CD4-positive, alpha-beta memory T cell (primary cell): ENCODE results near the gene GRHL3. TPM values are rescaled to one million over a fixed set of nuclear protein-coding genes. Genes with fewer than 3 reads are reported as not detected.
A peak's percentile ranks its signal among the peaks of the same experiment; 100 is the strongest.

Experiments used
- CTCF ChIA-PET: fragments of 350-600 bp; sonication (Branson Sonifier 250); formaldehyde crosslinking; loops from one replicate; lab custom pipeline; 2021; ENCODE audit warnings: inconsistent platforms; ENCODE audit not compliant: partially characterized antibody; lab: Charles Lee
- POLR2A ChIA-PET: fragments of 350-600 bp; sonication (Branson Sonifier 250); formaldehyde crosslinking; loops from one replicate; lab custom pipeline; 2021; ENCODE audit not compliant: partially characterized antibody; lab: Charles Lee
- DNase-seq, 5 donors: peaks; one replicate each; pipeline versions ENCODE4 v3.0.0 to v3.0.0-alpha.2; 2020 to 2022; ENCODE audit warnings: mixed read lengths in 1 of 5
- H3K27ac ChIP-seq: one replicate; pipeline ENCODE4 v1.7.0; 2013; ENCODE audit warnings: low read depth, low read length
- H3K27me3 ChIP-seq: 2 replicates; pipeline ENCODE4 v1.7.0; 2013; ENCODE audit warnings: mild to moderate bottlenecking, low read length, moderate library complexity; ENCODE audit not compliant: insufficient read depth
- H3K36me3 ChIP-seq: 2 replicates; pipeline ENCODE4 v1.7.0; 2013; ENCODE audit warnings: mild to moderate bottlenecking, low read length, moderate library complexity; ENCODE audit not compliant: insufficient read depth
- H3K4me1 ChIP-seq: 2 replicates; pipeline ENCODE4 v1.7.0; 2013; ENCODE audit warnings: mild to moderate bottlenecking, low read length, moderate library complexity; ENCODE audit not compliant: insufficient read depth
- H3K4me3 ChIP-seq, 2 donors: one replicate each; pipeline ENCODE4 v1.7.0; 2013; ENCODE audit warnings: low read length in 2 of 2, mild to moderate bottlenecking in 1 of 2
- H3K9me3 ChIP-seq, 2 donors: one replicate each; pipeline ENCODE4 v1.7.0; 2013; ENCODE audit warnings: low read length in 2 of 2, control low read depth in 1 of 2; ENCODE audit not compliant: control insufficient read depth in 1 of 2
- H3K27ac Mint-ChIP-seq, 7 donors: one replicate each; pipeline ENCODE4 v1.8.0; 2020 to 2021; ENCODE audit warnings: mixed read lengths in 7 of 7, mild to moderate bottlenecking in 6 of 7, inconsistent platforms in 3 of 7, moderate library complexity in 3 of 7
- H3K27me3 Mint-ChIP-seq, 2 donors: one replicate each; pipeline ENCODE4 v1.8.0; 2020 to 2021; ENCODE audit warnings: mixed read lengths in 2 of 2
- H3K36me3 Mint-ChIP-seq, 2 donors: one replicate each; pipeline ENCODE4 v1.8.0; 2020 to 2021; ENCODE audit warnings: mixed read lengths in 2 of 2, inconsistent platforms in 1 of 2, mild to moderate bottlenecking in 1 of 2
- H3K4me1 Mint-ChIP-seq, 4 donors: one replicate each; pipeline ENCODE4 v1.8.0; 2020 to 2021; ENCODE audit warnings: mixed read lengths in 4 of 4, mild to moderate bottlenecking in 1 of 4
- H3K4me3 Mint-ChIP-seq, 8 donors: one replicate each; pipeline ENCODE4 v1.8.0; 2020 to 2021; ENCODE audit warnings: mixed read lengths in 8 of 8, mild to moderate bottlenecking in 7 of 8, moderate library complexity in 6 of 8, inconsistent platforms in 3 of 8
- H3K9me3 Mint-ChIP-seq, 8 donors: one replicate each; pipeline ENCODE4 v1.8.0; 2020 to 2021; ENCODE audit warnings: mixed read lengths in 8 of 8, mild to moderate bottlenecking in 5 of 8, inconsistent platforms in 3 of 8, moderate library complexity in 1 of 8
- intact Hi-C: fragments of 100-400 bp; cut with micrococcal nuclease; formaldehyde crosslinking; loops from one replicate; pipeline ENCODE4 v1.15.1; 2023
- polyA plus RNA-seq, 2 donors: library from polyadenylated mRNA; unstranded; fragments of 300-500 nt; fragmentation: Illumina TruSeq; gene quantifications; one replicate each; pipeline ENCODE4 v1.2.3, GENCODE V29; 2021
- total RNA-seq, 2 experiments: library from RNA; stranded (reverse); gene quantifications; one replicate each; pipeline ENCODE4 v1.2.3, GENCODE V29; 2021

GRHL3 gene
- total and polyA plus RNA-seq, 4 experiments from 2014 or later: not detected

DNA sequence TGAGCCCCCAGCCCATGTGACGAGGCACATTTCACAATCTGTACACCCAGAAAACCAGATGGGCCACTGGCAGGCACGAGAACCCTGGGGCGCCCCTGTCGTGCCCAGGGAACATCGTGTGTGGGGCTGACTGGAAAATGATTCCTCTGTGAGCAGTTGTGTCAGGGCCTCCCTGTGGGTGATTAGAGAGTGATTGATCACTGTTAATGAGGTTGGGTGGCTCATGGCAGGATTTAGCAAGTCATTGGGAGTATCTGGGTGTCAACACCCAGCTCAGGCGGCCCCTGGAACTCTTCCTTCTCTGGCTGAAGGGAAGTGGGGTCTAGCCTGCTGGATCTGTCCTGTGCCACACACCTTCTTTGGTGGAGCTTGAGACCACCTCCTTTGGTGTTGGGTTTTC is 5.7 kb downstream of the GRHL3 start:
- Mint-ChIP-seq H3K27me3 (peaks cover 8% of the 10 kb centered on the region in 2 donors), H3K36me3 (no peaks in the 10 kb centered on the region), H3K27ac (peak overlapping the region in 3 of 7 donors; percentile 23 to 68 (median 37)), H3K4me3 (peak overlapping the region in 1 of 8 donors; percentile 22), H3K9me3 (no peaks in the 10 kb centered on the region), H3K4me1 (peaks cover 23 to 38% (median 25%) of the 10 kb centered on the region in 4 donors)
- Histone ChIP-seq H3K4me1 (peaks cover 29% of the 10 kb centered on the region), H3K36me3 (no peaks in the 10 kb centered on the region), H3K27me3 (no peaks in the 10 kb centered on the region), H3K9me3 (no peaks in the 10 kb centered on the region), H3K27ac (no peak overlapping the region), H3K4me3 (no peak overlapping the region)
- POLR2A ChIA-PET: no interaction called here
- intact Hi-C loops: loop anchor here (5.0 to 10.0 kb wide), 2 partner anchors 67 to 120 kb away; no protein-coding TSS in a partner anchor
- CTCF ChIA-PET: interaction anchor here (0.7 to 1.1 kb wide), 2 partner anchors 40 to 259 kb away, joined by 3 read pairs; no protein-coding TSS in a partner anchor
- no peak for DNase-seq

GRCh38 chr1:24325587-24326449 is 6.7 kb downstream of the GRHL3 start:
- POLR2A ChIA-PET: no interaction called here
- H3K4me3 Mint-ChIP-seq: no peak overlapping the region
- peaks cover 20% of the 10 kb centered on the region for H3K4me1 ChIP-seq
- no peak overlapping the region for H3K27ac ChIP-seq
- no peak overlapping the region for H3K27ac Mint-ChIP-seq
- CTCF ChIA-PET: no interaction called here
- no peaks in the 10 kb centered on the region for H3K36me3 Mint-ChIP-seq
- no peaks in the 10 kb centered on the region for H3K9me3 ChIP-seq
- intact Hi-C loops: loop anchor here (10.0 kb wide), 1 partner anchor 121 kb away; no protein-coding TSS in a partner anchor
- peaks cover 13 to 29% (median 16%) of the 10 kb centered on the region in 4 donors for H3K4me1 Mint-ChIP-seq
- H3K9me3 Mint-ChIP-seq: no peaks in the 10 kb centered on the region
- no peaks in the 10 kb centered on the region for H3K36me3 ChIP-seq
- H3K27me3 Mint-ChIP-seq: peaks cover under 1 to 5% of the 10 kb centered on the region in 2 donors
- no peak overlapping the region for H3K4me3 ChIP-seq
- no peak for DNase-seq
- no peaks in the 10 kb centered on the region for H3K27me3 ChIP-seq

GRCh38 chr1:24327486-24327885 is 8.3 kb downstream of the GRHL3 start:
- Histone ChIP-seq H3K27me3 (no peaks in the 10 kb centered on the region), H3K27ac (no peak overlapping the region), H3K9me3 (no peaks in the 10 kb centered on the region), H3K4me1 (peaks cover 10% of the 10 kb centered on the region), H3K36me3 (no peaks in the 10 kb centered on the region), H3K4me3 (no peak overlapping the region)
- ChIA-PET CTCF (no interaction called here), POLR2A (no interaction called here)
- DNase-seq: no peak
- Mint-ChIP-seq H3K27me3 (no peaks in the 10 kb centered on the region), H3K27ac (no peak overlapping the region), H3K36me3 (no peaks in the 10 kb centered on the region), H3K4me3 (no peak overlapping the region), H3K9me3 (no peaks in the 10 kb centered on the region), H3K4me1 (peaks cover 6 to 15% (median 6%) of the 10 kb centered on the region in 4 donors)
- intact Hi-C loops: loop anchor here (10.0 kb wide), 1 partner anchor 123 kb away; no protein-coding TSS in a partner anchor

DNA sequence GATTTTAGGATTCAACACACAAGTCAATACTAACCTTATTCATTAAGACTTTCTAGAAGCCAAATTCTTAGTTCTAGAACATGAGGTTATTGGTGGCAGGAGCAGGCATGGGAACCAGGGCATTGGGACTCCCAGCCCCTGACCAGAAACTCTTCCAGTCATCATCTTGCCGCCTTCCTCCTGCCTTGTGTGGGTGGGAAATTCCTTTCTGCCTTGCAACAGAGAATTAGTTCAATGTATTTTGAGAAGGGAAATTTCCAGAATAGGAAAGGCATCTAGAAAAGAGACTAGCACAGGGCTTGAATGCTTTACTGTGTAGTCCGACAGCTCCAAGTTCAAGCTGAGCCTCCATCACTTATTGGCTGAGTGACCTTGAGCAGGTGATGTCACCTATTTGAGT is 8.7 kb downstream of the GRHL3 start:
- Histone ChIP-seq H3K4me1 (peaks cover 6% of the 10 kb centered on the region), H3K9me3 (no peaks in the 10 kb centered on the region), H3K27ac (no peak overlapping the region), H3K27me3 (no peaks in the 10 kb centered on the region), H3K4me3 (no peak overlapping the region), H3K36me3 (no peaks in the 10 kb centered on the region)
- H3K36me3 Mint-ChIP-seq: no peaks in the 10 kb centered on the region
- H3K27me3 Mint-ChIP-seq: no peaks in the 10 kb centered on the region
- no peaks in the 10 kb centered on the region for H3K9me3 Mint-ChIP-seq
- ChIA-PET CTCF (no interaction called here), POLR2A (no interaction called here)
- H3K27ac Mint-ChIP-seq: no peak overlapping the region
- H3K4me3 Mint-ChIP-seq: no peak overlapping the region
- intact Hi-C loops: loop anchor here (10.0 kb wide), 1 partner anchor 123 kb away; no protein-coding TSS in a partner anchor
- peaks cover 2 to 11% (median 3%) of the 10 kb centered on the region in 4 donors for H3K4me1 Mint-ChIP-seq
- DNase-seq: no peak

GRCh38 chr1:24329331-24329730 is 10.2 kb downstream of the GRHL3 start:
- H3K4me1 ChIP-seq: no peaks in the 10 kb centered on the region
- no peak overlapping the region for H3K27ac ChIP-seq
- ChIA-PET CTCF (no interaction called here), POLR2A (no interaction called here)
- intact Hi-C loops: loop anchor here (10.0 kb wide), 1 partner anchor 125 kb away; no protein-coding TSS in a partner anchor
- Mint-ChIP-seq H3K9me3 (no peaks in the 10 kb centered on the region), H3K27ac (no peak overlapping the region), H3K4me3 (no peak overlapping the region), H3K36me3 (no peaks in the 10 kb centered on the region), H3K4me1 (peaks cover 0 to 2% (median 0%) of the 10 kb centered on the region in 4 donors), H3K27me3 (no peaks in the 10 kb centered on the region)
- H3K36me3 ChIP-seq: no peaks in the 10 kb centered on the region
- H3K9me3 ChIP-seq: no peaks in the 10 kb centered on the region
- DNase-seq: no peak
- no peaks in the 10 kb centered on the region for H3K27me3 ChIP-seq
- H3K4me3 ChIP-seq: no peak overlapping the region

DNA sequence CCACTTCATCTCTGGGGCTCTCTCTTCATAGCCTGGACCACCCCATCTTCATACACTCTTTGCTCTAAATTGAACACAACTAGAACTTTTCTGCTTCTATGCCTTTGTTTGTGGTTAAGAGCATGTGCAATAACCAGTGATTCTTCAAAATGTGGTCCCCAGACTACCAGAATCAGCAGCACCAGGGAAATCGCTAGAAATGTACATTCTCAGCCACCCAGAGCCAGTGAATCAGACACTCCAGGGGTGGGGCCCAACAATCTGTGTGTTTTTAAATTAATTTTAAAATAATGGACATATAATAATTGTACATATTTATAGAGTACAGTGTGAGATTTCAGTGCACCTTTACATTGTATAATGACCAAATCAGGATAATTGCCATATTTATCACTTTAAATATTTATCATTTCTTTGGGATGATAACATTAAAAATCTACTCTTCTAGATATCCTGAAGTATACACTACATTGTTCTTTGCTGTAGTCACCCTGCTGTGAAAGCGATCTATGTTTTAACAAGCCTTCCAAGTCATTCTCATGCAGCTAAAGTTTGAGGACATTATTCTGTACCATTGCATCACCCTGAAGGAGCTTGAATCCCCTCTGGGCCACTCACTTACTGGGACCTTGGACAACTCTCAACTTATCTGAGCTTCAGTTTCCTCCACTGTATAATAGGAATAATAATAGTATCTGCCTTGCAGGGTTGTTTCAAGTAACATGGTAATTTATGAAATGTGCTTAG is 10.8 kb downstream of the GRHL3 start:
- no peaks in the 10 kb centered on the region for H3K4me1 ChIP-seq
- CTCF ChIA-PET: interaction anchor here (1.5 kb wide), 1 partner anchor 8 kb away, joined by 5 read pairs; no protein-coding TSS in a partner anchor
- H3K4me1 Mint-ChIP-seq: peaks cover 0 to 2% (median 0%) of the 10 kb centered on the region in 4 donors
- POLR2A ChIA-PET: no interaction called here
- no peak for DNase-seq
- no peaks in the 10 kb centered on the region for H3K36me3 ChIP-seq
- H3K4me3 Mint-ChIP-seq: no peak overlapping the region
- no peak overlapping the region for H3K27ac ChIP-seq
- H3K27me3 Mint-ChIP-seq: no peaks in the 10 kb centered on the region
- no peaks in the 10 kb centered on the region for H3K36me3 Mint-ChIP-seq
- intact Hi-C loops: loop anchor here (10.0 kb wide), 1 partner anchor 125 kb away; no protein-coding TSS in a partner anchor
- no peaks in the 10 kb centered on the region for H3K9me3 Mint-ChIP-seq
- H3K27ac Mint-ChIP-seq: no peak overlapping the region
- H3K9me3 ChIP-seq: no peaks in the 10 kb centered on the region
- H3K27me3 ChIP-seq: no peaks in the 10 kb centered on the region
- H3K4me3 ChIP-seq: no peak overlapping the region
